AG04449 (cell line): ENCODE data around the gene TUSC2.

Source experiments
- CTCF ChIA-PET: fragments of 350-600 bp; formaldehyde crosslinking; extraction: SDS; loops from one replicate; lab custom pipeline; 2021; ENCODE audit warnings: antibody characterized with exemption; lab: Yijun Ruan, JAX
- POLR2A ChIA-PET: fragments of 400-600, 350-600 bp; formaldehyde crosslinking; extraction: SDS; loops from one replicate; lab custom pipeline; 2020; ENCODE audit warnings: antibody characterized with exemption, inconsistent platforms; lab: Yijun Ruan, JAX
- DNase-seq: peaks from one replicate; pipeline ENCODE4 v3.0.0-alpha.2; 2010; ENCODE audit warnings: low read depth, low spot score
- H3K4me3 ChIP-seq: 2 replicates; pipeline ENCODE4 v1.5.1; 2011; ENCODE audit warnings: low read depth, mild to moderate bottlenecking, control low read depth, low read length
- TF ChIP-seq, protein P1 (sequence below): IDR thresholded peaks from one replicate; pipeline ENCODE4 v1.5.1; 2011; ENCODE audit warnings: mild to moderate bottlenecking, moderate library complexity, low read length, control low read depth, inconsistent platforms; ENCODE audit not compliant: insufficient read depth; ENCODE audit errors: missing control alignments

TUSC2 gene

DNA sequence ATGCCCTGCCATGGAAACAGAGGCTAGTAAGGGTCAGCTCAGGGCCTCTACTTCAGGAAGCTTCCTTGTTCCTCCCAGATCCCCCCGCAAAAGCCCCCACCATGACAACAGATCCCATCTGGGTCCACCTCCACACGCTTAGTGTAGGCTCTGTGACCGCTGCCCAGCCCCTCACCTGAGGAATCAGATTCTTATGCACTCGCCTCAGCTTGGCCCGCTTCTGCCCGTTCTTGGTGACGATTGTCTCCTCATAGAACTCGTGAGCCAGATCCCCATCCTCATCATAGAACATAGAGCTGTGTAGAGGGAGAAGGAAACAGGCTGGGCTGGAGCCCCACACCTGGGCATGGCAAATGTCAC, 1.9 kb downstream of the TUSC2 start:
- ChIA-PET CTCF (interaction anchor here (0.5 to 3.9 kb wide), 7 partner anchors 10 to 132 kb away, joined by 3 to 29 read pairs (median 4); partner anchors contain the start of genes HYAL3 and NAA80), POLR2A (no interaction called here)
- no peak overlapping the region for H3K4me3 ChIP-seq
- TF ChIP-seq, protein P1, sequence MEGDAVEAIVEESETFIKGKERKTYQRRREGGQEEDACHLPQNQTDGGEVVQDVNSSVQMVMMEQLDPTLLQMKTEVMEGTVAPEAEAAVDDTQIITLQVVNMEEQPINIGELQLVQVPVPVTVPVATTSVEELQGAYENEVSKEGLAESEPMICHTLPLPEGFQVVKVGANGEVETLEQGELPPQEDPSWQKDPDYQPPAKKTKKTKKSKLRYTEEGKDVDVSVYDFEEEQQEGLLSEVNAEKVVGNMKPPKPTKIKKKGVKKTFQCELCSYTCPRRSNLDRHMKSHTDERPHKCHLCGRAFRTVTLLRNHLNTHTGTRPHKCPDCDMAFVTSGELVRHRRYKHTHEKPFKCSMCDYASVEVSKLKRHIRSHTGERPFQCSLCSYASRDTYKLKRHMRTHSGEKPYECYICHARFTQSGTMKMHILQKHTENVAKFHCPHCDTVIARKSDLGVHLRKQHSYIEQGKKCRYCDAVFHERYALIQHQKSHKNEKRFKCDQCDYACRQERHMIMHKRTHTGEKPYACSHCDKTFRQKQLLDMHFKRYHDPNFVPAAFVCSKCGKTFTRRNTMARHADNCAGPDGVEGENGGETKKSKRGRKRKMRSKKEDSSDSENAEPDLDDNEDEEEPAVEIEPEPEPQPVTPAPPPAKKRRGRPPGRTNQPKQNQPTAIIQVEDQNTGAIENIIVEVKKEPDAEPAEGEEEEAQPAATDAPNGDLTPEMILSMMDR, result no peak
- no peak for DNase-seq

DNA sequence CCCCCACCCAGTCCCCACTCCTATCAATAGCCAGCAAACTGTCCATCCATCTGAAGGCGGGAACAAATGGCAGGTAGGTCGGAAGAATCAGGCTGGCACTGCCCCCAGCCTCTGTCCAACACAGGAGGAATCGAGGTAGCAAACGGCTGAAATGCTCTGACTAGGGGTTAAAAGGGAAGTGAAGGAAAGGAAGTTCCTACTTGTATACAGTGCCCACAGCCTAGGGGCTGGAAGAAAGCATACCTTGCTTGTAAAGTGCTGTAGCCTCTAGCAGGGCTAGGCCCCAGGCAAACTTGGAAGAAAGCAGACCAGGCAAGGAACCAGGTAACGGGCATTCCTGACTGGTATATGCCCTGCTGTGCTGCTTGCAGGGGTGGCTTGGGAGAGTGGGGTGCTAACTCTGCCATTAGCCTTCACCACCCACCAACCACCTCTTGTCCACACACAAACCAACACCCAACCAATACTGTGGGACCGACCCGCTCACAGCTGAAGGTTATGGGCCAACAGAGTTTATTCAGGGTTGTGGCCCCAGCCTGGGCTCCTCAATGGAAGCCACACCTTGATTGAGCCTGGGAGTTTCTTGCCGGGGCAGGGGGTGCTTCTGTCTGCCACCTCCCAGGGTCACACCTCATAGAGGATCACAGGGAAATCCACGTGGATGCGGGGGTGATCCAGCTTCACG, 2.4 kb downstream of the TUSC2 start:
- CTCF ChIA-PET, result interaction anchor here (0.5 to 3.9 kb wide), 10 partner anchors 11 to 132 kb away, joined by 3 to 32 read pairs (median 6); partner anchors contain the start of genes HYAL3, NAA80 and RASSF1
- no peak overlapping the region for H3K4me3 ChIP-seq
- POLR2A ChIA-PET, result no interaction called here
- no peak for DNase-seq
- TF ChIP-seq, protein P1, result no peak

DNA sequence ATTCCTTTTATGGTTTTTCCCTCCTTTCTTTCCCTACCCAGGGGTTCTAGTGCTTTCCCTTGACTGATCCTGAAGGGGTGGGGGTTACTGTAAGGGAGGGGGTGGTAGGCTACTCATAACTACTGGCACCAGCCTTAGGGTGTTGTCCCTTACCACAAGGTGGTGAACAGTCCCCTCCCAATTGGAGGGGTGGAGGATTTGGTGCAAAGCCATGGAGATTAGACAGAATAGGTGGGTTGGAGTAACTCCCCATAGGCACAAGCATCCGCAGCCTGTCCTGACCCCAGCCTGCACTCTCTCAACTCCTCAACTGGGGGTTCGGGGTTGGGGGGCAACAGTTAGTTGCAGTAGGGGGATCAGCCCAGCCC, 2.9 kb downstream of the TUSC2 start:
- ChIA-PET CTCF (interaction anchor here (0.6 to 3.5 kb wide), 12 partner anchors 11 to 136 kb away, joined by 3 to 37 read pairs (median 8); partner anchors contain the start of genes HYAL3, NAA80 and RASSF1), POLR2A (no interaction called here)
- DNase-seq, result no peak
- no peak overlapping the region for H3K4me3 ChIP-seq
- TF ChIP-seq, protein P1, result no peak

DNA sequence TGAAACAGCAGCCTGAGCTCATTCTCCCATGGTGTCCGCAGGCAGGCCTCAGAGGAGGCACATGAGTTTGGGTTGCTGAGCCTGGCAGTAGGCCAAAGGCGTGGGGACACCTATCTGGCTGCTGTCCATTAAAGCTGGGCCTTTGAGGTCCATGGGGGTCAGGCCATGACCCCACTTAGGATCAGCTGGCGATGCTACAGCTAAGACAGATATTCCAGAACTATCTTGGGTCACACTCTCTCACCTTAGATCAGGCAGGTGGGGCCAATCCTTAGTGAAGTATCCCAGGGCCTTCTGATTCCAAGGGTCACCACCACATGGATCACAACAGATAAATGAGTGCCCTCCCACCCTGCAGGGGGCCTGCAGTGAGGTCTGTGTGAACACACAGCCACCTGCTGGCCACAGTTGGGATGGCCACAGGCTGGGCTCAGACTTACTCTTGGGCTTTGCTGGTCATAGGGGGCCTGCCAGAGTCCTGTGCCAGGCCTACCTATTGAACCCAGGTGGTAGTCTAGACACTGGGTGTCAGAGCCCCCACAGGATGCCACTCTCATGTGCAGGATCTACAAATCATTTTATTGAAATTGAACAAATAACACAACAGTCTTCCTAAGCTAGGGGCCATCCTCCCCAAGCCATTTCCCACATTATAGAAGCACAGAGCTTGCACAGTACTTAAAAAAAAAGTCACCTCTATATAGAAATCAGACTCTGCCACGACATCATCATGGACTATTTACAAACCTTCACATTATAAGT, 3.5 kb downstream of the TUSC2 start:
- DNase-seq, result no peak
- H3K4me3 ChIP-seq, result no peak overlapping the region
- ChIA-PET POLR2A (interaction anchor here (1.0 kb wide), 2 partner anchors 12 to 98 kb away, joined by 3 read pairs; no protein-coding TSS in a partner anchor), CTCF (interaction anchor here (0.6 to 3.5 kb wide), 18 partner anchors 9 to 135 kb away, joined by 3 to 37 read pairs (median 6); partner anchors contain the start of genes HYAL3, NAA80 and RASSF1)
- TF ChIP-seq, protein P1, result peak; percentile 93

DNA sequence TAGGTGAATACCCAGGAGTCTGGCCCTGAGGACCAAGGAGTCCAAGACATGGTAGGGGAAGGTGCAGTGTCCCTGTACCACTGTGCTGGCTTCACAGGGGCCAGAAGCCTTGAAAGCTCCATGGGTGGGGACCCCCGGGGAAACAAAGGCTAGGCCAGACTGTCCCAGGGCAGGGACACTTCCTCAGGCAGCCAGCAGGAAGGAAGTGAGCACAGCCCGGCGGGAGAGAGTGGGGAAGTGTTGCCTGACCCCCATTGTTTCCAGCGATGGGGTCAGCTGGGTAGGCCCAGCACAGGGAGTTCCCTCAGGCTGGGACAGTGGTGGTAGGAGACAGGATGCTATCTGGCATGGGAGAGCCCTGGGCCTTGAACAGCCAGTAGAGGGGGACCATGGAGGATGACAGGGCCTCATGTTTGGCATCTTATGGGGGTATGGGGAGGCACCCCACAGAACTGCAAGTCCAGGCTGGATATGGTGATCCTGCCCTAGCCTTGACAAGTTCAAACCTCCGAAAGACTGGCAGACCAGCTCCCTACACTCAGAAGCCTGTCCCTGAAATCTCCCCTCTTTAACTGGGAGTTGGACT, 4.3 kb downstream of the TUSC2 start:
- CTCF ChIA-PET, result interaction anchor here (0.7 to 3.5 kb wide), 20 partner anchors 9 to 134 kb away, joined by 3 to 37 read pairs (median 7); partner anchors contain the start of genes HYAL3, NAA80 and RASSF1
- POLR2A ChIA-PET, result interaction anchor here (1.0 kb wide), 2 partner anchors 13 to 97 kb away, joined by 3 read pairs; no protein-coding TSS in a partner anchor
- DNase-seq, result no peak
- no peak overlapping the region for H3K4me3 ChIP-seq
- TF ChIP-seq, protein P1, result no peak
